Tibial nerve (tissue), 4 donors: ENCODE data around the gene ZNF79.

Source experiments
- CTCF ChIP-seq, 5 experiments: fragments of 200-600 bp in 3 of 5; fragments of 450-650 bp in 2 of 5; sonication (generic) in 3 of 5; IDR thresholded peaks; one replicate each; pipeline ENCODE4 v1.5.1; 2016 to 2019; ENCODE audit warnings: antibody characterized with exemption in 5 of 5, mild to moderate bottlenecking in 3 of 5, moderate library complexity in 2 of 5
- EP300 ChIP-seq, 2 donors: sonication (generic); formaldehyde crosslinking; IDR thresholded peaks; one replicate each; pipeline ENCODE4 v1.6.1; 2017; ENCODE audit warnings: antibody characterized with exemption in 2 of 2, mild to moderate bottlenecking in 1 of 2
- POLR2A ChIP-seq, 2 donors: fragments of 450-650 bp; IDR thresholded peaks; one replicate each; pipeline ENCODE4 v1.6.1; 2017; ENCODE audit warnings: antibody characterized with exemption in 2 of 2, mild to moderate bottlenecking in 2 of 2, moderate library complexity in 2 of 2

DNA sequence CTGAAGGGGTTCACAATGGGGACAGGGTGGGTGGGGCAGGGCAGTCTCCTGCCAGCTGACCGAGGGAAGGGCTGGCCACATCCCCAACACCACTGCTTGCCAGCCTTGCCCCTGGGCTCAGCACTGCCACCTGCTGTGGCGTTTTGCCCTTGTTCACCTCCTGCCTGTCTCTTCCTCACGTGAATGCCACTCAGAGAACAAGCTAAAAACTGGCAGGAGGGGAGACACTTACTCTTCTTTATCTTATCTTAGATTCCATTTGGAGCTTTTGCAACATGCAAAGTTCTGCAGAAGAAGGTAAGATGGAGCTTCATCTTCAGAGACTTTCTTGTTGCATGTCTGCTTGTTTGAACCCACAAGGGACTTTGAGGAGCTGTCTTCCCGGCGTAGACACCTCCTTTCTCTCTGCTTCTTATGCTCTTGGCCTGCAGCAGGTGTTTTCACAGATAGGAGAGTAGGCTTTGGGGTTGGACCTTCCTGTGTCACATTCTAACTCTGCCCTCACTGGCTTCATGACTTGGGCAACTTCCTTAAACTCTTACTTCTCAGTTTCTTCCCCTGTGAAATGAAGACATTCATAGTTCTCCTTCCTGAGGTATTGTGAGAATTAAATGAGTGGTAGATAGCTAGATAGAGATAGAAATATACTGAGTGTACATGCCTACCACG lies 31.3 kb downstream of the ZNF79 start:
- TF ChIP-seq CTCF (IDR thresholded peaks at IDR 0.05) (peak in 1 of 5 experiments; percentile 19), POLR2A (IDR thresholded peaks at IDR 0.05) (no peak), EP300 (IDR thresholded peaks at IDR 0.05) (no peak)
